ENCODE results near the gene GABBR2. TPM values are rescaled to one million over a fixed set of nuclear protein-coding genes. Genes with fewer than 3 reads are reported as not detected.

GABBR2 gene
- total RNA-seq, 4 donors from 2014 or later, result 2.4 to 13.6 (median 10.0) TPM

GRCh38 chr9:98310752-98311392 lies 397.9 kb downstream of the GABBR2 start:
- DNase-seq, result no peak
- Histone ChIP-seq H3K4me1 (no peaks in the 10 kb centered on the region), H3K27ac (no peak overlapping the region), H3K27me3 (no peaks in the 10 kb centered on the region), H3K36me3 (no peaks in the 10 kb centered on the region), H3K9me3 (no peaks in the 10 kb centered on the region), H3K4me3 (replicated peaks in 1 of 3) (no peak overlapping the region)
- 83 to 88% methylated on average over 6 of the region's 6 CpGs for WGBS, 2 donors
- intact Hi-C loops (cut with DNase I), result loop anchor here (10.0 kb wide), 2 partner anchors 254 to 474 kb away; no protein-coding TSS in a partner anchor
- TF ChIP-seq CTCF (IDR thresholded peaks at IDR 0.05) (no peak), POLR2A (IDR thresholded peaks at IDR 0.05) (no peak)

GRCh38 chr9:98306384-98307145 lies 402.2 kb downstream of the GABBR2 start:
- TF ChIP-seq CTCF (IDR thresholded peaks at IDR 0.05) (no peak), POLR2A (IDR thresholded peaks at IDR 0.05) (no peak)
- no peaks in the 10 kb centered on the region for H3K36me3 ChIP-seq
- no peaks in the 10 kb centered on the region for H3K4me1 ChIP-seq
- no peaks in the 10 kb centered on the region for H3K9me3 ChIP-seq
- 74 to 75% methylated on average over 7 of the region's 7 CpGs for WGBS, 2 donors
- H3K4me3 ChIP-seq (replicated peaks in 1 of 3), result no peak overlapping the region
- H3K27me3 ChIP-seq, result no peaks in the 10 kb centered on the region
- intact Hi-C loops (cut with DNase I), result no loop called here
- H3K27ac ChIP-seq, result no peak overlapping the region
- DNase-seq, result no peak

- H3K27ac ChIP-seq, result no peak overlapping the region
- no peak overlapping the region for H3K4me3 ChIP-seq (replicated peaks in 1 of 3)
- no peak for DNase-seq
- no peaks in the 10 kb centered on the region for H3K27me3 ChIP-seq
- H3K36me3 ChIP-seq, result no peaks in the 10 kb centered on the region
- H3K9me3 ChIP-seq, result no peaks in the 10 kb centered on the region
- no peak for TF ChIP-seq POLR2A (IDR thresholded peaks at IDR 0.05)
- TF ChIP-seq CTCF (IDR thresholded peaks at IDR 0.05), result no peak
- 89 to 94% methylated on average over 4 of the region's 4 CpGs for WGBS, 2 donors
- intact Hi-C loops (cut with DNase I), result no loop called here
- no peaks in the 10 kb centered on the region for H3K4me1 ChIP-seq
Measured at GRCh38 chr9:98304381-98304780, 404.4 kb downstream of the GABBR2 start.

- intact Hi-C loops (cut with DNase I), result no loop called here
- H3K4me3 ChIP-seq (replicated peaks in 1 of 3), result no peak overlapping the region
- no peak overlapping the region for H3K27ac ChIP-seq
- no peaks in the 10 kb centered on the region for H3K36me3 ChIP-seq
- no peaks in the 10 kb centered on the region for H3K4me1 ChIP-seq
- H3K9me3 ChIP-seq, result no peaks in the 10 kb centered on the region
- TF ChIP-seq POLR2A (IDR thresholded peaks at IDR 0.05), result no peak
- no peak for TF ChIP-seq CTCF (IDR thresholded peaks at IDR 0.05)
- DNase-seq, result no peak
- no peaks in the 10 kb centered on the region for H3K27me3 ChIP-seq
- WGBS, 2 donors, result 86 to 90% methylated on average over 8 of the region's 8 CpGs
Measured at GRCh38 chr9:98303633-98304125, 405.1 kb downstream of the GABBR2 start.
